Esophagus squamous epithelium (tissue), 5 donors: ENCODE measurements around the gene PSMG4. TPM values are rescaled to one million over a fixed set of nuclear protein-coding genes. Genes with fewer than 3 reads are reported as not detected.

Experiments
- DNase-seq: peaks from one replicate; lab custom pipeline; 2025; lab: John Stamatoyannopoulos, UW
- H3K27ac ChIP-seq, 4 donors: fragments of 200-600 bp; sonication (generic); one replicate each; pipeline ENCODE4 v1.5.1; 2016 to 2019; ENCODE audit warnings: mild to moderate bottlenecking in 1 of 4
- H3K27me3 ChIP-seq, 4 donors: fragments of 200-600 bp; sonication (generic); 1 replicate in 3 of 4; 2 replicates in 1 of 4; pipeline versions ENCODE4 v1.5.1 to v1.6.0; 2017 to 2021; ENCODE audit warnings: antibody characterized with exemption in 1 of 4
- H3K36me3 ChIP-seq, 3 donors: fragments of 200-600 bp; sonication (generic); one replicate each; pipeline ENCODE4 v1.5.1; 2016 to 2019
- H3K4me1 ChIP-seq, 3 donors: fragments of 200-600 bp; sonication (generic); one replicate each; pipeline ENCODE4 v1.5.1; 2017 to 2019
- H3K4me3 ChIP-seq, 4 donors: fragments of 200-600 bp; sonication (generic); 1 replicate in 3 of 4; 2 replicates in 1 of 4; pipeline ENCODE4 v1.5.1; 2016 to 2019; ENCODE audit warnings: mild to moderate bottlenecking in 2 of 4, moderate library complexity in 1 of 4
- H3K9me3 ChIP-seq, 3 donors: fragments of 200-600 bp; sonication (generic); one replicate each; pipeline ENCODE4 v1.5.1; 2016 to 2019
- CTCF ChIP-seq, 6 experiments: fragments of 450-650 bp in 4 of 6; fragments of 200-600 bp in 2 of 6; sonication (generic) in 2 of 6; IDR thresholded peaks; one replicate each; pipeline ENCODE4 v1.5.1; 2016 to 2019; ENCODE audit warnings: antibody characterized with exemption in 6 of 6, mild to moderate bottlenecking in 4 of 6, moderate library complexity in 4 of 6
- POLR2A ChIP-seq, 4 donors: fragments of 450-650 bp; IDR thresholded peaks; one replicate each; pipeline ENCODE4 v1.6.1; 2017; ENCODE audit warnings: antibody characterized with exemption in 4 of 4, mild to moderate bottlenecking in 4 of 4, moderate library complexity in 3 of 4
- WGBS, 2 donors: methylation state at CpG; one replicate each; pipeline ENCODE4 v1.1.5; 2018; 5-methylcytosine and 5-hydroxymethylcytosine counted together
- intact Hi-C: fragments of 100-400 bp; cut with DNase I; formaldehyde crosslinking; loops from one replicate; pipeline ENCODE4 v1.15.0; 2022
- total RNA-seq, 4 donors: library from RNA; depleted of rRNA; stranded (reverse); fragments of >200 nt; gene quantifications; one replicate each; pipeline ENCODE4 v1.1.0, GENCODE V29; 2016
- donor health status: DM: yes; HTN: yes; CAD: no.

The PSMG4 gene
- total RNA-seq, 4 donors from 2014 or later: 9.4 to 36.0 (median 14.9) TPM

GRCh38 chr6:3291346-3291745 is 32.6 kb downstream of the PSMG4 start:
- no peak for DNase-seq
- H3K27ac ChIP-seq: no peak overlapping the region
- 90 to 95% methylated on average over 4 of the region's 4 CpGs for WGBS, 2 donors
- H3K9me3 ChIP-seq: no peaks in the 10 kb centered on the region
- H3K4me1 ChIP-seq: peaks cover 4 to 19% (median 7%) of the 10 kb centered on the region in 3 donors
- TF ChIP-seq POLR2A (IDR thresholded peaks at IDR 0.05): no peak
- TF ChIP-seq CTCF (IDR thresholded peaks at IDR 0.05): no peak
- peaks cover 0 to 89% (median 0%) of the 10 kb centered on the region in 3 donors for H3K36me3 ChIP-seq
- intact Hi-C loops: no loop called here
- H3K4me3 ChIP-seq: no peak overlapping the region
- H3K27me3 ChIP-seq: no peaks in the 10 kb centered on the region

GRCh38 chr6:3291987-3292386 is 33.2 kb downstream of the PSMG4 start:
- Histone ChIP-seq H3K4me3 (no peak overlapping the region), H3K27me3 (no peaks in the 10 kb centered on the region), H3K4me1 (peaks cover 4 to 13% (median 5%) of the 10 kb centered on the region in 3 donors), H3K9me3 (no peaks in the 10 kb centered on the region), H3K36me3 (peaks cover 0 to 89% (median 0%) of the 10 kb centered on the region in 3 donors), H3K27ac (no peak overlapping the region)
- 84 to 95% methylated on average over 7 of the region's 7 CpGs for WGBS, 2 donors
- intact Hi-C loops: no loop called here
- TF ChIP-seq POLR2A (IDR thresholded peaks at IDR 0.05): no peak
- TF ChIP-seq CTCF (IDR thresholded peaks at IDR 0.05): no peak
- DNase-seq: no peak

GRCh38 chr6:3292431-3293197 is 33.9 kb downstream of the PSMG4 start:
- WGBS, 2 donors: 94 to 98% methylated on average over 5 to 25 of the region's 32 CpGs
- no peak overlapping the region for H3K4me3 ChIP-seq

GRCh38 chr6:3293271-3294155 is 34.8 kb downstream of the PSMG4 start:
- Histone ChIP-seq H3K9me3 (no peaks in the 10 kb centered on the region), H3K27ac (no peak overlapping the region), H3K36me3 (peaks cover 0 to 99% (median 0%) of the 10 kb centered on the region in 3 donors), H3K27me3 (no peaks in the 10 kb centered on the region), H3K4me1 (no peaks in the 10 kb centered on the region), H3K4me3 (no peak overlapping the region)
- no peak for DNase-seq
- intact Hi-C loops: no loop called here
- WGBS, 2 donors: 82 to 85% methylated on average over 21 to 26 of the region's 26 CpGs
- TF ChIP-seq CTCF (IDR thresholded peaks at IDR 0.05): no peak
- TF ChIP-seq POLR2A (IDR thresholded peaks at IDR 0.05): no peak

More at GRCh38 chr6:3292431-3293197, 33.9 kb downstream of the PSMG4 start:
- Histone ChIP-seq H3K9me3 (no peaks in the 10 kb centered on the region), H3K36me3 (peaks cover 0 to 92% (median 0%) of the 10 kb centered on the region in 3 donors), H3K27ac (no peak overlapping the region), H3K4me1 (peaks cover 3 to 7% (median 3%) of the 10 kb centered on the region in 3 donors), H3K27me3 (no peaks in the 10 kb centered on the region)
- intact Hi-C loops: no loop called here
- TF ChIP-seq POLR2A (IDR thresholded peaks at IDR 0.05): no peak
- TF ChIP-seq CTCF (IDR thresholded peaks at IDR 0.05): no peak
- no peak for DNase-seq
